SK-N-SH (cell line): Measurements from ENCODE around the gene HMOX2. TPM values are rescaled to one million over a fixed set of nuclear protein-coding genes. Genes with fewer than 3 reads are reported as not detected.

ENCODE experiments used
- CTCF ChIA-PET: fragments of 300-600, 350-600 bp; formaldehyde crosslinking; extraction: SDS; loops from one replicate; lab custom pipeline; 2021; lab: Yijun Ruan, JAX
- POLR2A ChIA-PET: fragments of 350-600 bp; sonication (Branson Sonifier 250); formaldehyde crosslinking; extraction: SDS; loops from one replicate; lab custom pipeline; 2020; ENCODE audit warnings: antibody characterized with exemption, inconsistent platforms; lab: Yijun Ruan, JAX
- DNase-seq: peaks from one replicate; pipeline ENCODE4 v3.0.0; 2012
- H2AFZ ChIP-seq: fragments of 200-600 bp; sonication (generic); 2 replicates; pipeline ENCODE4 v1.8.1; 2016; ENCODE audit warnings: antibody characterized with exemption, mild to moderate bottlenecking, low read depth
- H3F3A ChIP-seq: fragments of 200-600 bp; sonication (generic); replicated peaks from 2 replicates; pipeline ENCODE3; 2016; ENCODE audit warnings: antibody characterized with exemption, mild to moderate bottlenecking; ENCODE audit not compliant: insufficient read depth
- H3K27ac ChIP-seq, 2 experiments: fragments of 200-500 bp in 1 of 2; fragments of 200-600 bp in 1 of 2; sonication (Bioruptor generic) in 1 of 2; sonication (generic), shearing (Covaris generic) in 1 of 2; 2 replicates each; pipeline versions ENCODE4 v1.5.1 to v1.6.1; 2014 to 2016; ENCODE audit warnings: low read depth in 2 of 2, inconsistent platforms in 1 of 2, low read length in 1 of 2, mild to moderate bottlenecking in 1 of 2, mixed read lengths in 1 of 2
- H3K27me3 ChIP-seq: fragments of 200-600 bp; sonication (generic), shearing (Covaris generic); 2 replicates; pipeline ENCODE4 v1.6.1; 2016; ENCODE audit warnings: mixed run types; ENCODE audit not compliant: insufficient read depth
- H3K36me3 ChIP-seq, 2 experiments: fragments of 200-500 bp in 1 of 2; fragments of 200-600 bp in 1 of 2; sonication (Bioruptor generic) in 1 of 2; sonication (generic) in 1 of 2; replicated peaks in 1 of 2; 2 replicates each; pipeline versions ENCODE3 to v1.5.1; 2014 to 2016; ENCODE audit warnings: low read length in 1 of 2, mild to moderate bottlenecking in 1 of 2; ENCODE audit not compliant: insufficient read depth in 2 of 2, control insufficient read depth in 1 of 2
- H3K4me1 ChIP-seq, 2 experiments: fragments of 200-500 bp in 1 of 2; fragments of 200-600 bp in 1 of 2; sonication (Bioruptor generic) in 1 of 2; sonication (generic), shearing (Covaris generic) in 1 of 2; 2 replicates each; pipeline versions ENCODE4 v1.5.1 to v1.6.1; 2014 to 2016; ENCODE audit warnings: low read depth in 1 of 2, low read length in 1 of 2, mixed run types in 1 of 2; ENCODE audit not compliant: insufficient read depth in 2 of 2, control insufficient read depth in 1 of 2
- H3K4me2 ChIP-seq: fragments of 200-600 bp; sonication (generic), shearing (Covaris generic); 2 replicates; pipeline ENCODE4 v1.6.1; 2017; ENCODE audit warnings: mixed run types
- H3K4me3 ChIP-seq, 2 experiments: fragments of 200-500 bp in 1 of 2; fragments of 200-600 bp in 1 of 2; sonication (Bioruptor generic) in 1 of 2; sonication (generic), shearing (Covaris generic) in 1 of 2; 2 replicates each; pipeline versions ENCODE4 v1.5.1 to v1.8.1; 2014 to 2016; ENCODE audit warnings: low read depth in 2 of 2, inconsistent platforms in 1 of 2, low read length in 1 of 2, mild to moderate bottlenecking in 1 of 2, mixed read lengths in 1 of 2, moderate library complexity in 1 of 2
- H3K79me2 ChIP-seq: fragments of 200-600 bp; sonication (generic); 2 replicates; pipeline ENCODE4 v1.8.1; 2017; ENCODE audit warnings: mild to moderate bottlenecking; ENCODE audit not compliant: insufficient read depth
- H3K9ac ChIP-seq: fragments of 200-600 bp; sonication (generic); 2 replicates; pipeline ENCODE4 v1.6.1; 2017; ENCODE audit warnings: mixed run types
- H3K9me2 ChIP-seq: fragments of 200-600 bp; sonication (generic); 2 replicates; pipeline ENCODE4 v1.6.1; 2017; ENCODE audit warnings: mixed run types
- H3K9me3 ChIP-seq: fragments of 200-600 bp; sonication (generic); 2 replicates; pipeline ENCODE4 v1.6.1; 2017; ENCODE audit warnings: mixed run types, mild to moderate bottlenecking, moderate library complexity
- H4K20me1 ChIP-seq: fragments of 200-600 bp; sonication (generic); 2 replicates; pipeline ENCODE4 v1.6.1; 2017; ENCODE audit warnings: mild to moderate bottlenecking, mixed run types; ENCODE audit not compliant: insufficient read depth
- ELF1 ChIP-seq: IDR thresholded peaks from 2 replicates; pipeline ENCODE4 v1.4.0; 2012
- EP300 ChIP-seq, 2 experiments: IDR thresholded peaks; 2 replicates each; pipeline versions ENCODE4 v1.4.0 to v1.6.1; 2012; ENCODE audit warnings: borderline replicate concordance in 1 of 2, low read depth in 1 of 2, low read length in 1 of 2
- FOXJ3 ChIP-seq: sonication (generic); formaldehyde crosslinking; IDR thresholded peaks from 2 replicates; pipeline ENCODE4 v1.5.1; 2020; ENCODE audit warnings: mild to moderate bottlenecking, missing genetic modification reagents
- FOXM1 ChIP-seq: IDR thresholded peaks from 2 replicates; pipeline ENCODE4 v1.4.0; 2012; ENCODE audit warnings: low read depth, mild to moderate bottlenecking
- GABPA ChIP-seq: IDR thresholded peaks from 2 replicates; pipeline ENCODE4 v1.4.0; 2012; ENCODE audit warnings: low read depth, mild to moderate bottlenecking
- JUND ChIP-seq: IDR thresholded peaks from 2 replicates; pipeline ENCODE4 v1.4.0; 2012
- MEF2A ChIP-seq: IDR thresholded peaks from 2 replicates; pipeline ENCODE4 v1.4.0; 2012; ENCODE audit warnings: low read depth, borderline replicate concordance
- MXI1 ChIP-seq: IDR thresholded peaks from 2 replicates; pipeline ENCODE4 v1.6.1; 2012; ENCODE audit warnings: mild to moderate bottlenecking, low read depth, low read length, improper control_type of control experiment
- NFIC ChIP-seq: IDR thresholded peaks from 2 replicates; pipeline ENCODE4 v1.4.0; 2012; ENCODE audit warnings: borderline replicate concordance
- NRF1 ChIP-seq: IDR thresholded peaks from 2 replicates; pipeline ENCODE4 v1.6.1; 2012; ENCODE audit warnings: low read depth, mild to moderate bottlenecking, low read length
- PBX3 ChIP-seq: IDR thresholded peaks from 2 replicates; pipeline ENCODE4; 2012
- POLR2AphosphoS5 ChIP-seq: IDR thresholded peaks from 2 replicates; pipeline ENCODE4 v1.6.1; 2012; ENCODE audit warnings: low read depth, low read length
- RAD21 ChIP-seq: IDR thresholded peaks from 2 replicates; pipeline ENCODE4 v1.6.1; 2012; ENCODE audit warnings: mild to moderate bottlenecking, low read length
- RCOR1 ChIP-seq: fragments of 150-350 bp; IDR thresholded peaks from 2 replicates; pipeline ENCODE4 v1.6.1; 2017; ENCODE audit warnings: antibody characterized with exemption, low read length
- RFX5 ChIP-seq: IDR thresholded peaks from 2 replicates; pipeline ENCODE4 v1.6.1; 2012; ENCODE audit warnings: mild to moderate bottlenecking, improper control_type of control experiment, low read length
- SMC3 ChIP-seq: IDR thresholded peaks from 2 replicates; pipeline ENCODE4 v1.6.1; 2012; ENCODE audit warnings: low read depth, low read length, improper control_type of control experiment
- TAF1 ChIP-seq: IDR thresholded peaks from 2 replicates; pipeline ENCODE4 v1.6.1; 2012; ENCODE audit warnings: low read depth, mild to moderate bottlenecking, low read length, moderate library complexity, borderline replicate concordance
- TCF12 ChIP-seq: IDR thresholded peaks from 2 replicates; pipeline ENCODE4 v1.4.0; 2012
- USF1 ChIP-seq: IDR thresholded peaks from 2 replicates; pipeline ENCODE4 v1.4.0; 2012; ENCODE audit warnings: low read depth, borderline replicate concordance
- WGBS: methylation state at CpG from one replicate; pipeline ENCODE4 v1.1.6; 2017; ENCODE audit warnings: low lambda C conversion rate; 5-methylcytosine and 5-hydroxymethylcytosine counted together
- polyA plus RNA-seq, 3 experiments: library from polyadenylated mRNA; depleted of rRNA; stranded (reverse); fragments of >200 nt; gene quantifications; 2 replicates each; pipeline ENCODE4 v1.2.3, GENCODE V29; 2012
- TF ChIP-seq, protein P1 (sequence below): fragments of 200-600 bp; sonication (generic); IDR thresholded peaks from 2 replicates; pipeline ENCODE4 v1.6.1; 2017; ENCODE audit warnings: antibody characterized with exemption, mild to moderate bottlenecking, moderate library complexity
- TF ChIP-seq, protein P2 (sequence below): IDR thresholded peaks from 2 replicates; pipeline ENCODE4 v1.4.0; 2012; ENCODE audit warnings: low read depth

Gene HMOX2
- polyA plus RNA-seq, 1 of the 3 experiments (the other 2 are of a cell fraction): 65.1 TPM

DNA sequence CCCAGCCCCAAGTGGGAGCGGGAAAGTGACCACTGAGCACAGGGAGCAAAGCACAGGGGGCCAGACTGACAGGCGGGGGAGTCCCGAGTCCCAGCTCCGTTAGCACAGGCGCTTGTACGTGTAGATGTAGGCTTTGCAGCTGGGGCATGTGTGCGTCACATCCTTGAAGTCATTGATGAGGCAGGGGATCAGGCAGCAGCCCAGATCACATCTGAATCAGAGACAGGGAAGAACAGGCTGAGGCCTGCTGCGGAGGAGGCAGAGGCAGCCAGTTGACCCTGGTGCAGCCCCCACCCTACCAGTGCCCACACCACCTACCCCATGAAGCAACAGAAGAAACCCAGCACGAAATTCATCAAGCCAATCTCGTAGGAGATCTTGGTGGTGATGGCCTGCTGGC, 36.3 kb downstream of the HMOX2 start:
- Histone ChIP-seq H2AFZ (no peak overlapping the region), H3K4me1 (no peaks in the 10 kb centered on the region; a peak in 1 of 4 replicates), H3K27me3 (no peaks in the 10 kb centered on the region), H3F3A (peaks cover 4% of the 10 kb centered on the region), H4K20me1 (0 out of 2 replicates have a peak, but pooled peaks cover under 1% of the 10 kb centered on the region), H3K27ac (no peak overlapping the region), H3K9ac (no peak overlapping the region), H3K4me2 (no peak overlapping the region), H3K36me3 (peaks cover 8 to 57% of the 10 kb centered on the region in 2 experiments), H3K9me3 (no peaks in the 10 kb centered on the region), H3K4me3 (no peak overlapping the region), H3K79me2 (peaks cover 12% of the 10 kb centered on the region; the same call in 1 of the 2 replicates), H3K9me2 (no peaks in the 10 kb centered on the region)
- POLR2A ChIA-PET: no interaction called here
- CTCF ChIA-PET: interaction anchor here (0.9 to 11.4 kb wide), 7 partner anchors 12 to 73 kb away, joined by 3 to 182 read pairs (median 9); partner anchors contain the start of gene CDIP1
- no peak for TF ChIP-seq JUND
- no peak for TF ChIP-seq RFX5
- no peak for TF ChIP-seq FOXJ3
- no peak for TF ChIP-seq NFIC
- TF ChIP-seq, protein P1, sequence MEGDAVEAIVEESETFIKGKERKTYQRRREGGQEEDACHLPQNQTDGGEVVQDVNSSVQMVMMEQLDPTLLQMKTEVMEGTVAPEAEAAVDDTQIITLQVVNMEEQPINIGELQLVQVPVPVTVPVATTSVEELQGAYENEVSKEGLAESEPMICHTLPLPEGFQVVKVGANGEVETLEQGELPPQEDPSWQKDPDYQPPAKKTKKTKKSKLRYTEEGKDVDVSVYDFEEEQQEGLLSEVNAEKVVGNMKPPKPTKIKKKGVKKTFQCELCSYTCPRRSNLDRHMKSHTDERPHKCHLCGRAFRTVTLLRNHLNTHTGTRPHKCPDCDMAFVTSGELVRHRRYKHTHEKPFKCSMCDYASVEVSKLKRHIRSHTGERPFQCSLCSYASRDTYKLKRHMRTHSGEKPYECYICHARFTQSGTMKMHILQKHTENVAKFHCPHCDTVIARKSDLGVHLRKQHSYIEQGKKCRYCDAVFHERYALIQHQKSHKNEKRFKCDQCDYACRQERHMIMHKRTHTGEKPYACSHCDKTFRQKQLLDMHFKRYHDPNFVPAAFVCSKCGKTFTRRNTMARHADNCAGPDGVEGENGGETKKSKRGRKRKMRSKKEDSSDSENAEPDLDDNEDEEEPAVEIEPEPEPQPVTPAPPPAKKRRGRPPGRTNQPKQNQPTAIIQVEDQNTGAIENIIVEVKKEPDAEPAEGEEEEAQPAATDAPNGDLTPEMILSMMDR: no peak
- no peak for TF ChIP-seq POLR2AphosphoS5
- TF ChIP-seq TCF12: no peak
- no peak for TF ChIP-seq NRF1
- WGBS: 88% methylated on average over 10 of the region's 10 CpGs
- no peak for DNase-seq

DNA sequence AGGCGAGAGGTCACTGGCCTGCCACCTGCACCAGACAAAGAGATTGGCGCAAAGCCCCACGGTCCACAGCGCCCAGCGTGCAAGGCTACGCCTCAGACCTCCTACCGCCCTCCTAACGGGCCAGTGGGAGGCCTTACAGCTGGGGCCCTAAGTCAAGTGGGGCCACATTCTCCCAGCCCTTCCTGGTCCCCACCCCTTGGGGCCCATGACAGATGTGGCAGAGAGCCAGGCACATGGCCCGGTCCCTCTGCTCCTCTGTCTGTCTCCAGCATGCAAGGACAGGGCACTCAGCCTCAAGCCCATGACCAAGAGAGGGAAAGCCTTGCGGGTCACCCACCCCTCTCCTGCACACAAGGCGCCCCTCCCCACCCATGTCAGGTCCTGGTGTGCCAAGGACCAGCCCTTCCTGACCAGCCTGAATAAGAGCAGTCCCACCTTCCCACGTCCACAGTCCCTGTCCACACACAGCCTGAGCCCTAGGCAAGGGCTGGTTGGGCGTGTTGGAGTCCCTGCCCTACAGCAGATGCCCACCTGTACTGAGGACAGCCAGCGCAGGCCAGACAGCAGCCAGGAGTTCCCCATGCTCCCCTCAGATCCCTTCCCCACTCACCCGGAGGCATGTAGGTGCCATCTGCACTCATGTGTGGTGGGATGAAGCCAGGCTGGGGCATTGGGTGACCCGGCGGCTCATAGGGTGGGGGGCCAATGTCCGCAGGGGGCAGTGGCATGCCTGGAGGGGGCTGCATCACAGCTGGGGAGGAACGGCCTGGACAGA, 37.1 kb downstream of the HMOX2 start:
- Histone ChIP-seq H3F3A (peaks cover 4% of the 10 kb centered on the region), H3K9me2 (no peaks in the 10 kb centered on the region), H3K79me2 (peaks cover 9% of the 10 kb centered on the region; the same call in 1 of the 2 replicates), H3K9ac (no peak overlapping the region), H3K27me3 (no peaks in the 10 kb centered on the region), H3K9me3 (no peaks in the 10 kb centered on the region), H2AFZ (no peak overlapping the region), H3K4me2 (no peak overlapping the region)
- 96% methylated on average over 5 of the region's 19 CpGs for WGBS
- TF ChIP-seq EP300 (IDR thresholded peaks at IDR 0.05; ENCODE audit: borderline replicate concordance in 1 of 2, low read depth in 1 of 2, low read length in 1 of 2): no peak
- TF ChIP-seq TAF1: no peak
- TF ChIP-seq, protein P2, sequence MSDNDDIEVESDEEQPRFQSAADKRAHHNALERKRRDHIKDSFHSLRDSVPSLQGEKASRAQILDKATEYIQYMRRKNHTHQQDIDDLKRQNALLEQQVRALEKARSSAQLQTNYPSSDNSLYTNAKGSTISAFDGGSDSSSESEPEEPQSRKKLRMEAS: no peak
- no peak for TF ChIP-seq RCOR1
- TF ChIP-seq USF1: no peak
- TF ChIP-seq TCF12: no peak
- no peak for TF ChIP-seq PBX3
- TF ChIP-seq RFX5: no peak
- no peak for TF ChIP-seq GABPA
- no peak for TF ChIP-seq MEF2A
- TF ChIP-seq RAD21: no peak
- no peak for TF ChIP-seq ELF1
- TF ChIP-seq SMC3: no peak
- TF ChIP-seq FOXJ3: no peak
- TF ChIP-seq MXI1: no peak
- no peak for TF ChIP-seq NFIC
- TF ChIP-seq FOXM1: no peak
- TF ChIP-seq POLR2AphosphoS5: no peak
- TF ChIP-seq, all 33 proteins: peak for 0
- Histone ChIP-seq H3K36me3 (peaks cover 8 to 49% of the 10 kb centered on the region in 2 experiments), H3K4me1 (no peaks in the 10 kb centered on the region; a peak in 1 of 4 replicates), H3K27ac (no peak overlapping the region), H4K20me1 (peaks cover 9% of the 10 kb centered on the region; the same call in 1 of the 2 replicates), H3K4me3 (no peak overlapping the region)
- CTCF ChIA-PET: interaction anchor here (1.3 to 11.4 kb wide), 2 partner anchors 34 to 72 kb away, joined by 3 to 182 read pairs; no protein-coding TSS in a partner anchor
- POLR2A ChIA-PET: no interaction called here
- DNase-seq: no peak
